Natural killer cell (primary cell): ENCODE data around the gene HSH2D. TPM values are rescaled to one million over a fixed set of nuclear protein-coding genes. Genes with fewer than 3 reads are reported as not detected.

Experiments used
- ATAC-seq, 3 donors: fragments of 150-1000 bp in 2 of 3; fragments of 200-7000 bp in 1 of 3; cut with Tn5 transposase; 1 replicate in 1 of 3; 2 replicates in 2 of 3; pipeline ENCODE4 v1.10.0; 2021; ENCODE audit warnings: mild to moderate bottlenecking in 2 of 3, moderate library complexity in 2 of 3
- DNase-seq, 2 donors: peaks; one replicate each; pipeline versions ENCODE4 v3.0.0 to v3.0.0-alpha.2; 2013 to 2021; ENCODE audit warnings: mixed read lengths in 1 of 2
- H3K27ac ChIP-seq: one replicate; pipeline ENCODE4 v1.5.1; 2013; ENCODE audit warnings: mild to moderate bottlenecking, low read length
- H3K27me3 ChIP-seq: one replicate; pipeline ENCODE4 v1.6.1; 2013; ENCODE audit warnings: low read length; ENCODE audit not compliant: control insufficient read depth, insufficient read depth
- H3K36me3 ChIP-seq: one replicate; pipeline ENCODE4 v1.6.1; 2013; ENCODE audit warnings: low read length; ENCODE audit not compliant: control insufficient read depth, insufficient read depth
- H3K4me1 ChIP-seq: one replicate; pipeline ENCODE4 v1.6.1; 2013; ENCODE audit warnings: low read length; ENCODE audit not compliant: control insufficient read depth, insufficient read depth
- H3K4me3 ChIP-seq: one replicate; pipeline ENCODE4 v1.5.1; 2013; ENCODE audit warnings: low read length
- H3K9me3 ChIP-seq: one replicate; pipeline ENCODE4 v1.6.1; 2013; ENCODE audit warnings: low read length; ENCODE audit not compliant: control insufficient read depth, insufficient read depth
- H3K27ac Mint-ChIP-seq, 2 donors: one replicate each; pipeline ENCODE4 v1.8.0; 2022; ENCODE audit warnings: mild to moderate bottlenecking in 2 of 2, mixed read lengths in 2 of 2, moderate library complexity in 1 of 2
- H3K27me3 Mint-ChIP-seq, 2 donors: one replicate each; pipeline ENCODE4 v1.8.0; 2022; ENCODE audit warnings: low read depth in 2 of 2, mixed read lengths in 2 of 2
- H3K36me3 Mint-ChIP-seq: one replicate; pipeline ENCODE4 v1.8.0; 2022; ENCODE audit warnings: mixed read lengths
- H3K4me1 Mint-ChIP-seq, 2 donors: one replicate each; pipeline ENCODE4 v1.8.0; 2022; ENCODE audit warnings: mixed read lengths in 2 of 2
- H3K4me3 Mint-ChIP-seq: one replicate; pipeline ENCODE4 v1.8.0; 2022; ENCODE audit warnings: mild to moderate bottlenecking, moderate library complexity, mixed read lengths
- H3K9me3 Mint-ChIP-seq, 2 donors: one replicate each; pipeline ENCODE4 v1.8.0; 2022; ENCODE audit warnings: mixed read lengths in 2 of 2
- WGBS: methylation state at CpG from one replicate; pipeline ENCODE4 v1.1.7; 2013; ENCODE audit warnings: missing lambda C conversion rate; ENCODE audit not compliant: insufficient coverage; 5-methylcytosine and 5-hydroxymethylcytosine counted together
- intact Hi-C: fragments of 100-400 bp; cut with micrococcal nuclease; formaldehyde crosslinking; loops from one replicate; pipeline ENCODE4 v1.14.2; 2022
- total RNA-seq, 4 donors: library from RNA; stranded (reverse); fragments of 120-200 nt in 1 of 4; gene quantifications; one replicate each; pipeline versions ENCODE4 v1.2.3 to v1.2.4, GENCODE V29; 2013 to 2022
- TF ChIP-seq, protein P1 (sequence below): fragments of 200-600 bp; IDR thresholded peaks from one replicate; pipeline ENCODE4 v1.8.0; 2022; ENCODE audit warnings: antibody characterized with exemption

The HSH2D gene
- total RNA-seq, 3 donors from 2014 or later (not counting 1 experiment from before 2014, with no cell fraction given), result 203 to 319 (median 278) TPM

DNA sequence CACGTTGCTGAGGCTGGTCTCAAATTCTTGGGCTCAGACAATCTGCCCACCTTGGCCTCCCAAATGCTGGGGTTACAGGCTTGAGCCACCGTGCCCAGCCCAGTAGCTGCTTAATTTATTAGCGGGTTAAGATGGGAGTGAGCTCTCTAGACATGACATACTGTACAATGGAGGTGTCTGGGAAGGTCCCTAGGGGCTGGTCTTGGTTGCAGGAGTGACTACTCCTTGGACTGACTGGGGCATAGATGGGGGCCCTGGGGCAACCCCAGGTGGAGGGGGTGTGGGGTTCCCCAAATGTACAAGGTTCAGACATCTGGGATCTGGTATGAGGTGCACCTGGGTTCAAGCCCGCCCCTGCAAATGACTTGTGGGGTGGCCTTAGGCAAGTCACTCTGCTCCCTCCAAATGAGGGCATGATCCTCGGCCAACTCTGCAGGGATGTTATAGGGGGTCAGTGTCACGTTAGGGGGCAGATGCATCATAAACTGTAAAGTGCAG, 17.0 kb downstream of the HSH2D start:
- TF ChIP-seq, protein P1, sequence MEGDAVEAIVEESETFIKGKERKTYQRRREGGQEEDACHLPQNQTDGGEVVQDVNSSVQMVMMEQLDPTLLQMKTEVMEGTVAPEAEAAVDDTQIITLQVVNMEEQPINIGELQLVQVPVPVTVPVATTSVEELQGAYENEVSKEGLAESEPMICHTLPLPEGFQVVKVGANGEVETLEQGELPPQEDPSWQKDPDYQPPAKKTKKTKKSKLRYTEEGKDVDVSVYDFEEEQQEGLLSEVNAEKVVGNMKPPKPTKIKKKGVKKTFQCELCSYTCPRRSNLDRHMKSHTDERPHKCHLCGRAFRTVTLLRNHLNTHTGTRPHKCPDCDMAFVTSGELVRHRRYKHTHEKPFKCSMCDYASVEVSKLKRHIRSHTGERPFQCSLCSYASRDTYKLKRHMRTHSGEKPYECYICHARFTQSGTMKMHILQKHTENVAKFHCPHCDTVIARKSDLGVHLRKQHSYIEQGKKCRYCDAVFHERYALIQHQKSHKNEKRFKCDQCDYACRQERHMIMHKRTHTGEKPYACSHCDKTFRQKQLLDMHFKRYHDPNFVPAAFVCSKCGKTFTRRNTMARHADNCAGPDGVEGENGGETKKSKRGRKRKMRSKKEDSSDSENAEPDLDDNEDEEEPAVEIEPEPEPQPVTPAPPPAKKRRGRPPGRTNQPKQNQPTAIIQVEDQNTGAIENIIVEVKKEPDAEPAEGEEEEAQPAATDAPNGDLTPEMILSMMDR, result no peak
- Histone ChIP-seq H3K4me3 (no peak overlapping the region), H3K27me3 (no peaks in the 10 kb centered on the region), H3K36me3 (peaks cover 27% of the 10 kb centered on the region), H3K9me3 (no peaks in the 10 kb centered on the region), H3K27ac (no peak overlapping the region), H3K4me1 (peaks cover 18% of the 10 kb centered on the region)
- 80% methylated on average over 5 of the region's 6 CpGs for WGBS
- Mint-ChIP-seq H3K27ac (peak overlapping the region in 1 of 2 donors; percentile 40), H3K4me3 (no peak overlapping the region), H3K27me3 (no peaks in the 10 kb centered on the region), H3K4me1 (peaks cover 16 to 20% of the 10 kb centered on the region in 2 donors), H3K9me3 (no peaks in the 10 kb centered on the region), H3K36me3 (peaks cover under 1% of the 10 kb centered on the region)
- DNase-seq (no peak), ATAC-seq (peak in 1 of 3 donors; percentile 20)
- intact Hi-C loops, result no loop called here

DNA sequence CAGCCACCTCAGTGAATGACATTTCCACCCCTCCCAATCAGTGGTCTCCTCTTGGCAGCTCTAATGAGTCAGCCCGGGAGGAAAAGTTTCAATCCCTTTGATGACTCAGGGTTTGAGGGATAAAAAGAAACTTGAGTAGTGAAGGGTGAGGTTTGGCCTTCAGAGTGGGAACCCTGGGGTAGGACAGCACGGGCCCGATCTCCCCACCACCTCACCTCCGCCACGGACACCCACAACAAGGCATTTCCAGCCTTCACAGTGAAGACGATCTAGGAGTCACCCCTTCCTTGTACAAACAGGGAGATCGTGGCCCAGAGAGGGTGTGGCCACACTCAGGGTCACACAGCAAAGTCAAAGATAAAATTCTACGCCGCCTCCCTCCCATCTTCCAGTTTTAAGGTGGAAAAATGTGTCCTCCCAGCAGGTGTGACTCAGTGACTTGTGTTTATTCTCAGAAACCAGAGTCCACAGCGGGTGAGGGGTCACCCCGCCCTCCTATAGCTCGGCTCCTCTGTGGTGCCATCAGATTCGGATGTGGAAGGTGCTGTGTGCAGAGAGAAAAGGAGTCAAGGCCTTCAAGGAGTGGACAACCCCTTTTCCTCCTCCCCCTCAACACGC, 17.6 kb downstream of the HSH2D start:
- peaks cover 22% of the 10 kb centered on the region for H3K36me3 ChIP-seq
- peaks cover 12% of the 10 kb centered on the region for H3K4me1 ChIP-seq
- intact Hi-C loops, result no loop called here
- H3K27ac Mint-ChIP-seq, result peak overlapping the region in 1 of 2 donors; percentile 40
- TF ChIP-seq, protein P1, result no peak
- DNase-seq (no peak), ATAC-seq (peak in 1 of 3 donors; percentile 30)
- H3K4me1 Mint-ChIP-seq, result peaks cover 13 to 16% of the 10 kb centered on the region in 2 donors
- no peaks in the 10 kb centered on the region for H3K27me3 ChIP-seq
- H3K36me3 Mint-ChIP-seq, result no peaks in the 10 kb centered on the region
- no peaks in the 10 kb centered on the region for H3K9me3 Mint-ChIP-seq
- H3K27me3 Mint-ChIP-seq, result no peaks in the 10 kb centered on the region
- no peaks in the 10 kb centered on the region for H3K9me3 ChIP-seq
- no peak overlapping the region for H3K4me3 ChIP-seq
- no peak overlapping the region for H3K27ac ChIP-seq
- WGBS, result 75% methylated on average over 11 of the region's 14 CpGs
- no peak overlapping the region for H3K4me3 Mint-ChIP-seq

DNA sequence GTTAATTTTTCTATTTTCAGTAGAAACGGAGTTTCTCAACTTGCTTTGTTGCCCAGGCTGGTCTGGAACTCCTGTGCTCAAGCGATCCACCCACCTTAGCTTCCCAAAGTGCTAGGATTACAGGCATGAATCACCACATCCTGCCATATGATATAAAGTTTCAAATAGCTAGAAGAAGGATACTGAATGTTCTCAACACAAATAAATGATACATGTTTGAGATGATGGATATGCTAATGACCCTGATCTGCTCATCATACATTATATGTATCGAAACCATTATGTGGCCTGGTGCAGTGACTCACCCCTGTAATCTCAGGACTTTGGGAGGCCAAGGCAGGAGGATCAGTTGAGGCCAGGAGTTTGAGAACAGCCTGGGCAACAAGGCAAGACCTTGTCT, 18.4 kb downstream of the HSH2D start:
- no peak for ATAC-seq
- Mint-ChIP-seq H3K9me3 (no peaks in the 10 kb centered on the region), H3K36me3 (no peaks in the 10 kb centered on the region), H3K4me1 (peaks cover 9 to 10% of the 10 kb centered on the region in 2 donors), H3K27me3 (no peaks in the 10 kb centered on the region), H3K27ac (no peak overlapping the region), H3K4me3 (no peak overlapping the region)
- no peaks in the 10 kb centered on the region for H3K9me3 ChIP-seq
- H3K27ac ChIP-seq, result no peak overlapping the region
- TF ChIP-seq, protein P1, result no peak
- H3K27me3 ChIP-seq, result no peaks in the 10 kb centered on the region
- H3K4me3 ChIP-seq, result no peak overlapping the region
- peaks cover 15% of the 10 kb centered on the region for H3K36me3 ChIP-seq
- intact Hi-C loops, result no loop called here
- WGBS, result 97% methylated on average over 3 of the region's 3 CpGs
- DNase-seq, result no peak
- H3K4me1 ChIP-seq, result peaks cover 11% of the 10 kb centered on the region
